Activated CD4-positive, alpha-beta T cell treated with anti-CD3 and anti-CD28 coated beads, Interleukin-2, amount 10 ng/mL, durations not matched to agents 7 days and 5 days (primary cell): Measurements from ENCODE around the gene MORN5. TPM values are rescaled to one million over a fixed set of nuclear protein-coding genes. Genes with fewer than 3 reads are reported as not detected.

Experiments
- CTCF ChIA-PET: fragments of 350-600 bp; sonication (Branson Sonifier 250); formaldehyde crosslinking; loops from one replicate; lab custom pipeline; 2021; ENCODE audit warnings: antibody characterized with exemption; lab: Charles Lee
- POLR2A ChIA-PET: fragments of 350-600 bp; sonication (Branson Sonifier 250); formaldehyde crosslinking; loops from one replicate; lab custom pipeline; 2021; ENCODE audit warnings: antibody characterized with exemption; lab: Charles Lee
- DNase-seq: peaks from one replicate; pipeline ENCODE4 v3.0.0-alpha.2; 2020
- H3K27ac Mint-ChIP-seq: one replicate; pipeline ENCODE4 v1.8.0; 2021; ENCODE audit warnings: mild to moderate bottlenecking, moderate library complexity, mixed read lengths
- H3K27me3 Mint-ChIP-seq: one replicate; pipeline ENCODE4 v1.8.0; 2021; ENCODE audit warnings: mixed read lengths
- H3K36me3 Mint-ChIP-seq: one replicate; pipeline ENCODE4 v1.8.0; 2021; ENCODE audit warnings: low read depth, mixed read lengths
- H3K4me1 Mint-ChIP-seq: one replicate; pipeline ENCODE4 v1.8.0; 2021; ENCODE audit warnings: mixed read lengths
- H3K4me3 Mint-ChIP-seq: one replicate; pipeline ENCODE4 v1.8.0; 2021; ENCODE audit warnings: mild to moderate bottlenecking, moderate library complexity, mixed read lengths
- H3K9me3 Mint-ChIP-seq: one replicate; pipeline ENCODE4 v1.8.0; 2021; ENCODE audit warnings: mixed read lengths
- total RNA-seq, 2 experiments: library from RNA; stranded (reverse); gene quantifications; one replicate each; pipeline ENCODE4 v1.2.3, GENCODE V29; 2021

MORN5 gene
- total RNA-seq, 2 experiments from 2014 or later, result not detected

DNA sequence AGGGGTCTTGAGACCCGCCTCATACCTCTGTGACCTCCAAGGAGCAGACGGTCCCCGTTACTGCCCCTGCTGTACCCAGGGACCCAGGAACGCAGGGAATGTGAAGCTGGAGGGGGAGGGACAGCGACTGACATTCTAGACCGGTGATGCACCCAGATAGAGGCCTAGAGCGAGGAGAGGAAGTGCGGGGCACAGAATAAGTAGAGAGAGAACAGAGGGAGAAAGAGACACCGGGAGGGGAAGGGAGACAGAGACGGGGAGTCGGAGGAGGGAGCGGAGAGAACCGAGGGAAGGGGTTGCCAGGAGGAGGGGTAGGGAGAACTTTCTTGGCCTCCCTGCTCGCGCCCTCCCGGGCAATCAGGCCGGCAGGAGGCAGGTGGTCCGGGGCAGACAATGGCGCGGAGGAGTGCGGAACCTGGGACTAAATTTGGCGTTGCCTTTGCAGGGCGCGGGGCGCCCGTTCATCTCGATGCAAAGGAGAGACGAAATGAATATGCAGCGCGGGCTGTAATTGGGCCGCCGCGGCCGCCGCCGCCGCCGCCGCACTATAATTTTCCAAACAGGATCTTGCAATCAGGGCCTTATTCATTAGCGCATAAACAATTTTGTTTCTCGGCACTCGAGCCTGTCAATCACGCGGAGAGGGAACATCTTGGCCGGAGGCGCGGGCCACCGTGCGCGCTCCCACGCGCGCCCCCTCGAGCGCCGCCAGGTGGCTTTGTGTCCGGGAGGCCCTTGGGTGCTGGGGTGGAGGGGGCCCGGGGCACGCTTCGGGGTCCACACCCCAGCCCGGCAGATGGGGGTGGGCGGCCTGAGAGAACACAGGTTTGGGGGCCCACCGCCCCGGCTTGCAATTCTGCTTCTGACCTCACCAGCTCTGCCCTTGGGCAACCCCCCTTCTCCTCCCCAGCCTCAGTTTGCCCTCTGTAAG lies 33.1 kb upstream of the MORN5 start:
- Mint-ChIP-seq H3K9me3 (no peaks in the 10 kb centered on the region), H3K36me3 (no peaks in the 10 kb centered on the region), H3K4me1 (peaks cover 13% of the 10 kb centered on the region), H3K27ac (no peak overlapping the region), H3K4me3 (peak overlapping the region; percentile 46), H3K27me3 (peaks cover 28% of the 10 kb centered on the region)
- ChIA-PET CTCF (interaction anchor here (0.6 to 5.8 kb wide), 7 partner anchors 11 to 693 kb away, joined by 3 to 60 read pairs (median 5); no protein-coding TSS in a partner anchor), POLR2A (no interaction called here)
- DNase-seq, result no peak

DNA sequence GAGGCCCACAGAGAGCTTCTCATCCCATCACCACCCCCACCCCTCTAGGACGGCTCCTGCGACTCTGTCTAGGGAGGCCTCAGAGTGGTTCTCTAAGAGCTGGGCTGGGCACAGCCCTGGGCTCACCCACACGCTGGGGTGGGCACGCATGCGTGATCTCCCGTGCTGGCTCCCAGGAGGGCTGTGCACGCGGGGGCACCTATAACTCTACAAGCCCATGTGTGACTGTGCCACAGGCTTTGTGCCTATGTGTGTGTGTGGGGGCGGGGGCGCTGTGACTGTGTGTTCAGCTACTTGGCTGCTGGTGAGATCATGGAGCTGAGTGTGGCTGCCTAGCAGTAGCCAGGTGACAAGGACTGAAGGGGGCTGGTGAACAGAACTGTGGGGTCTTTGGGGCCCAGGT lies 32.3 kb upstream of the MORN5 start:
- no peak for DNase-seq
- Mint-ChIP-seq H3K27ac (no peak overlapping the region), H3K36me3 (no peaks in the 10 kb centered on the region), H3K4me3 (no peak overlapping the region), H3K27me3 (peaks cover 28% of the 10 kb centered on the region), H3K9me3 (no peaks in the 10 kb centered on the region), H3K4me1 (peaks cover 13% of the 10 kb centered on the region)
- CTCF ChIA-PET, result interaction anchor here (0.8 kb wide), 1 partner anchor 29 kb away, joined by 3 read pairs; no protein-coding TSS in a partner anchor
- POLR2A ChIA-PET, result no interaction called here

- H3K36me3 Mint-ChIP-seq, result no peaks in the 10 kb centered on the region
- DNase-seq, result no peak
- POLR2A ChIA-PET, result no interaction called here
These were observed 31.4 kb upstream of the MORN5 start for GRCh38 chr9:122128007-122128968.

DNA sequence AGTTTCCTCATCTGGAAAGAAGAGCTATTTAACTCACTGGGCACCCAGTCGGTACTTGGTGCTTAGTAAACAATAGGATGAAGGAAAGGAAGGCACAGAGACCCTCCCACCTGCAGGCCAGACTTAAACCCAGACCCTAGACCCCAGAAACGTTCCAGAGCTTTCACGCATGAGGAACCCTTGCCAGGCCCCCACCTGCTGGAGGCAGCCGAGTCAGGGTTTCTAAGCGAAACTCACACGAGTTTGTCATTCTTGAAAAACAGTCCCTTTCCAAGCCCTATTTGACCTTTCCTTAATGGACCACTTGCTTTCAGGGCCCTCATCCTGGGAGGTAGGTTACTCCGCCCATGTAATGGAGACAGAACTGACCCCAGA lies 30.8 kb upstream of the MORN5 start:
- ChIA-PET POLR2A (no interaction called here), CTCF (no interaction called here)
- Mint-ChIP-seq H3K27me3 (peaks cover 28% of the 10 kb centered on the region), H3K27ac (no peak overlapping the region), H3K9me3 (no peaks in the 10 kb centered on the region), H3K36me3 (no peaks in the 10 kb centered on the region), H3K4me3 (no peak overlapping the region), H3K4me1 (peaks cover 13% of the 10 kb centered on the region)
- no peak for DNase-seq

More at GRCh38 chr9:122128007-122128968, 31.4 kb upstream of the MORN5 start:
- Mint-ChIP-seq H3K4me3 (no peak overlapping the region), H3K27me3 (peaks cover 28% of the 10 kb centered on the region), H3K9me3 (no peaks in the 10 kb centered on the region), H3K27ac (no peak overlapping the region), H3K4me1 (peaks cover 13% of the 10 kb centered on the region)
- CTCF ChIA-PET, result interaction anchor here (0.8 kb wide), 1 partner anchor 30 kb away, joined by 3 read pairs; no protein-coding TSS in a partner anchor

DNA sequence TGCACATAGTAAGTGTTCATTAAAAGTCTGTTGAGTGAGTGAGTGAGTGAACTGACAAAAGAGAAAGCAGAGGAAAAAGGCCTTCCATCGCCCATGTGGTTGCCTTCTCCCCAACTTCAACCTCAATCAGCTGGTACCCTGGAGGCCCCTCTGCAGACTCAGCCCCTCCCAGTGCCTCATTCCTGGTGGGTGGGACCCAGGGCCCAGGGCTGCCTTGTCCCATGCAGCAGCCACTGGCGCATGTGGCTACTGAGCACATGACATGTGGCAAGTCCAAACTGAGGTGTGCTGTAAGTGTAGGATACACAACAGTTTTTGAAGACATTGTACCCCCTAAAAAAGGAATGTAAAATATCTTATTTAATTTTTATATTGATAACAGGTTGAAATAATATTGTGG lies 29.7 kb upstream of the MORN5 start:
- DNase-seq, result no peak
- Mint-ChIP-seq H3K36me3 (no peaks in the 10 kb centered on the region), H3K4me1 (peaks cover 13% of the 10 kb centered on the region), H3K27ac (no peak overlapping the region), H3K27me3 (peaks cover 22% of the 10 kb centered on the region), H3K4me3 (no peak overlapping the region), H3K9me3 (no peaks in the 10 kb centered on the region)
- CTCF ChIA-PET, result no interaction called here
- POLR2A ChIA-PET, result no interaction called here

DNA sequence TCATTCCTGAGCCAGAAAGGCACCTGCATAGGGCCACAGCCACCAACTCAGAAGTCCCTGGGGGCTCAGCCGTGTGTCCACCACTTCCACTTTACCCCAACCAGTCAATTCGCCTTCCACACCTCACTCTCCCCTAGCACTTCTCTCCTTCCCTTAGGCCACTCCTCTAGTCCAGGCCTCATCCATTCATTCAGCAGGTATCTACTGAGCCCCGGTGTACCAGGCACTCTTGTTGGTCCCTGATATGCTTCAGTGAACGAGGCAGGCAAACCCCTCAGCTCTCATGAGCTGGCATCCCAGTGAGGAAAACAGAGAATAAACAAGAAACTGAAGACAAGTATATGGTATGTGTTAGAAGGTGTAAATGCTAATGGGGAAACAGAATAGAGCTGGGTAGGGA lies 28.9 kb upstream of the MORN5 start:
- H3K4me1 Mint-ChIP-seq, result peaks cover 11% of the 10 kb centered on the region
- peaks cover 15% of the 10 kb centered on the region for H3K27me3 Mint-ChIP-seq
- no peak overlapping the region for H3K27ac Mint-ChIP-seq
- no peak for DNase-seq
- CTCF ChIA-PET, result interaction anchor here (1.2 kb wide), 1 partner anchor 11 kb away, joined by 3 read pairs; no protein-coding TSS in a partner anchor
- H3K4me3 Mint-ChIP-seq, result no peak overlapping the region
- H3K36me3 Mint-ChIP-seq, result no peaks in the 10 kb centered on the region
- POLR2A ChIA-PET, result no interaction called here
- no peaks in the 10 kb centered on the region for H3K9me3 Mint-ChIP-seq

DNA sequence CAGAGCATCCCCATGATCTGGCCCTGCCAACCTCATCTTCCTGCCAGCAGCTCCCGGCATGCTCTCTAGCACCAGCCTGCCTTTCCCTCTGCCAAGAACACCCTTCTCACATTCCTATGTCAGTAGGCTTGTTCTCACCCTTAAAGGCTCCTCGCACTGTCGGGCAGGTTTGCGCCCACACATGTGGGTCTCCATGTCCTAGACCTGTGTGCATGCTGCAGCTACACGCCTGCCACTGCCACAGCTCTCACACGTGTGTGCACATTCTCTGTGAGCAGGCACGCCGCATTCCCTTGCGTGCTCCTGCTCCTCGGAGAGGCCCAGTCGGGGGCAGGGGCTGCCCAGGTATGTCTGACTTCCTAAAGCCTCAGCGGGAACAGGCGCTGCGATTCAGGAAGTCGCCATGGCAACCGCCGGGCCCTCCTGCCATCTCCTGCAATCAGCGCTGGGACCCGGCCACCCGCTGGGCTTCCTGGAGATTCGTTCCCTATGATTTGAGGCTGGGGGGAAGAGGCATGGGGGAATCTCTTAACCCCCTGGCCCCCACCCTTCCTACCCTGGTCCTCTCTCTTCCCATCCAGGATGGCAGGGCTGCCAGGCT lies 28.2 kb upstream of the MORN5 start:
- ChIA-PET POLR2A (no interaction called here), CTCF (interaction anchor here (1.2 kb wide), 1 partner anchor 11 kb away, joined by 3 read pairs; no protein-coding TSS in a partner anchor)
- H3K4me1 Mint-ChIP-seq, result peaks cover 5% of the 10 kb centered on the region

DNA sequence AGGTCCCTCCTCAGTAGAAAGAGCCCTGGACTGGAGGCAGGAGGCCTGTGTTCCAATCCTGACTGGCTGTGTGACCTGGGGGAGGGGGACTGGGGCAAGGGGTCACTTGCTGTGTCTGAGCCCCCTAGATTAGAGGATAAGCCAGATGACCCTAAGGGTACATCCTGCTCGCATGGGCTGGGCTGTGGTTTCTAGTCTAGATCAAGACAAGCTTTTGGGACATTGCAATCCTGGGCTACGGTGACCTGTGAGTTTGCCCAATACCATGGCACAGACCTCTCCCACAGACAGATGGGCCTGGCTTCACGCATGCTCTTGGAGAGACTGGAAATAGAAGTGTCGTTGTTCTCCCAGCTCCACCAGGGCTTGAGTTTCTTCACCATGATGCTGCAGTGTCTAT lies 27.2 kb upstream of the MORN5 start:
- POLR2A ChIA-PET, result no interaction called here
- H3K27me3 Mint-ChIP-seq, result peaks cover 1% of the 10 kb centered on the region
- no peak overlapping the region for H3K4me3 Mint-ChIP-seq

More for the DNA sequence above, 28.2 kb upstream of the MORN5 start:
- H3K27me3 Mint-ChIP-seq, result peaks cover 9% of the 10 kb centered on the region
- H3K27ac Mint-ChIP-seq, result no peak overlapping the region
- no peak overlapping the region for H3K4me3 Mint-ChIP-seq
- no peak for DNase-seq
- no peaks in the 10 kb centered on the region for H3K36me3 Mint-ChIP-seq
- H3K9me3 Mint-ChIP-seq, result no peaks in the 10 kb centered on the region

DNA sequence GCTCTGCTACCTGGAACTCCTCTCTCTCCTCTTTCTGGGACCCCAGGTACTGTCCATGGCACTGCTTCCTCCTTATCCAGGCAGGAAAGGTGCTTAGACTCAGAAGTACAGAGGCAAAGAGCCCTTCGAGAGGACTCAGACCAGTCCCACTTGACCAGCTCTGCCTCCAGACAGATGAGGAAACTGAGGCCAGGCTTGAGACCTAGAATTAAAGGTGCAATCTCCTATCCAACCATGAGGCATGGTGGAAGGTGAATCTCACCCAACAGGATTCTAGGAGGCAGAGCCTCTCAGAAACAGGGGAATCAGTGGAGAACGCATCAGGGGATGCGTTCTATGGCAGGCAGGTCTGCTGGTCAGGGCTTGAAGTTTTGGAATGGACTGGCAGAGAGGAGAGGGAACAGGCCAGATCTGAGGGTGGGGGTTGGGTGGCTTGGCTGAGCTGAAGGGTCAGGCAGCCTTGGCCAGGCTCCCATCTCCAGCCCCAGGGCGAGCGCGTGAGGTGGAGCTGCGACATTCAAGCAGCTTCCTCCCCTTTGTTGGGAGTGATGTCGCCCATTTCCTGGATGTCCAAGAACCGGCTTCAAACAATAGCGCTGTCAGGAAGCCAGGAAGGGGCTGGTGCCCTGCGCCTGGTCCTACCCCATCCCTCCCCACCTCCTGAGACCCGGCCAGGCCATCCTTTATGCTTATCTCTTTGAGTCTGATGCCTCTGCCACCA lies 26.3 kb upstream of the MORN5 start:
- POLR2A ChIA-PET, result no interaction called here
- Mint-ChIP-seq H3K9me3 (no peaks in the 10 kb centered on the region), H3K36me3 (no peaks in the 10 kb centered on the region), H3K4me3 (no peak overlapping the region), H3K4me1 (no peaks in the 10 kb centered on the region), H3K27me3 (no peaks in the 10 kb centered on the region), H3K27ac (no peak overlapping the region)
- CTCF ChIA-PET, result interaction anchor here (0.8 to 1.2 kb wide), 3 partner anchors 9 to 250 kb away, joined by 3 read pairs; no protein-coding TSS in a partner anchor
- DNase-seq, result no peak

More for the DNA sequence above, 27.2 kb upstream of the MORN5 start:
- CTCF ChIA-PET, result interaction anchor here (1.2 kb wide), 1 partner anchor 251 kb away, joined by 3 read pairs; no protein-coding TSS in a partner anchor
- Mint-ChIP-seq H3K4me1 (no peaks in the 10 kb centered on the region), H3K9me3 (no peaks in the 10 kb centered on the region), H3K36me3 (no peaks in the 10 kb centered on the region), H3K27ac (no peak overlapping the region)
- DNase-seq, result no peak

DNA sequence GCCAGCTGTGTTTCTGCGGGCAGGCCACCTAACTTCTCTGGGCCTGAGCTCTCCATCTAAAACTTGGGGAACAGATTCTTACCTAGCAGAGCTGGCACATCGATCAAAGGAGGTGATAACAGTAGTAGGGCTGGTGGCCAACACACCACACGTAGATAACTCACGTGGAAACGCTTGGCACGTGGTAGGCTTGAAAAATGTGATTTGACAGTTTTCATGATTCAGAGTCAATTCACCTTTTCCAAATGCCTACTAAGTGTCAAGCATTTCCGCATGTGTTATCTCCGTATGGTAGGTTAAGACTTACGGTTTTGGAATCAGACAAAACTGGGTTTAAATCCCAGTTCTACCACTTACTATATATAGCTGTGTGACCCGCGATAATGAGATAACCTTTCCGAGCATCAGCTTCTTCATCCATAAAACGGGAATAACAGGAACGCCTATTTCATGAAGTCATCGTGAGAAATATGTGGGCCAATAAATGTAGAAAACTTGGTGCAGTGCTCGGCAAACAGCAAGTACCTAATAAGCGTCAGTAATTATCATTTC lies 25.6 kb upstream of the MORN5 start:
- Mint-ChIP-seq H3K27me3 (no peaks in the 10 kb centered on the region), H3K27ac (no peak overlapping the region), H3K4me1 (no peaks in the 10 kb centered on the region), H3K4me3 (no peak overlapping the region), H3K9me3 (no peaks in the 10 kb centered on the region), H3K36me3 (no peaks in the 10 kb centered on the region)
- CTCF ChIA-PET, result interaction anchor here (0.8 to 1.7 kb wide), 3 partner anchors 9 to 11 kb away, joined by 3 read pairs; no protein-coding TSS in a partner anchor
- DNase-seq, result no peak
- POLR2A ChIA-PET, result no interaction called here

DNA sequence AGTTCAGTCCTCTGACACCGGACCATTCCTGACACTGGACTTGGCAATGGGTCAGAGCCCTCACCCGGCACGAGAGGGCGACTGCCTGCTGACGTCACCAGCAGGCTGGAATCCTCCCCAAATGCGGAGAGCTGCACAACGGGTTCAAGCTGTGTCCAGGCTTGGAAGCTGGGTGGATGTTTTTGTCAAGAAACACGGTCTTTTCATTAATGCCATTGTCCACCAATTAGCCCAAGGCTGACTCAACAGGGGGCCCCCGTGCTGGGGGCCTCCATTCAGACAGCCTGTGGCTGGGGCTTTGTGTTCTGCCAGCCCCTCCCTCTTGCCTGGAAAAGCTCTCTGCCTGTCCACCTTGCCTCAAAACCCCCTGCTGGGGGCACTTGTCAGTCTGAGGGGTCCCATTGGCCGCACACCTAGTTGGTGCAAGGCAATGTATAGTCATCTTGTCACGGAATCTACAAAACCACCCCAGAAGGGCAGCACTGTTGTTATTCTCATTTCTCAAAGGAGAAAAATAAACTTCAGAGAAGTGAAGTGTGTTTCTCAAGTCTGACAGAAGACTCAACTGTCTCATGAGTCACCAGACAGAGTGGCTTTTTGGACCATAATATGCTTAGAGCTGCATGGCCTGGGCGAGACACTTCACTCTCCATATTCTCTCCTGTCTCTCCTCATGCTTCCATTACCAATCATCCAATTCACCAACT lies 24.7 kb upstream of the MORN5 start:
- no peaks in the 10 kb centered on the region for H3K4me1 Mint-ChIP-seq
- H3K27me3 Mint-ChIP-seq, result no peaks in the 10 kb centered on the region
- ChIA-PET CTCF (interaction anchor here (0.9 to 1.7 kb wide), 4 partner anchors 12 to 216 kb away, joined by 3 to 4 read pairs (median 4); no protein-coding TSS in a partner anchor), POLR2A (no interaction called here)
- H3K9me3 Mint-ChIP-seq, result no peaks in the 10 kb centered on the region
- H3K36me3 Mint-ChIP-seq, result no peaks in the 10 kb centered on the region
- no peak for DNase-seq
- H3K4me3 Mint-ChIP-seq, result no peak overlapping the region
- no peak overlapping the region for H3K27ac Mint-ChIP-seq
